HS-5 (cell line): Measurements from ENCODE around the gene TPD52L1.

Source experiments
- DNase-seq: peaks from one replicate; pipeline ENCODE4 v3.0.0-alpha.2; 2012; ENCODE audit warnings: low read depth

The TPD52L1 gene

DNA sequence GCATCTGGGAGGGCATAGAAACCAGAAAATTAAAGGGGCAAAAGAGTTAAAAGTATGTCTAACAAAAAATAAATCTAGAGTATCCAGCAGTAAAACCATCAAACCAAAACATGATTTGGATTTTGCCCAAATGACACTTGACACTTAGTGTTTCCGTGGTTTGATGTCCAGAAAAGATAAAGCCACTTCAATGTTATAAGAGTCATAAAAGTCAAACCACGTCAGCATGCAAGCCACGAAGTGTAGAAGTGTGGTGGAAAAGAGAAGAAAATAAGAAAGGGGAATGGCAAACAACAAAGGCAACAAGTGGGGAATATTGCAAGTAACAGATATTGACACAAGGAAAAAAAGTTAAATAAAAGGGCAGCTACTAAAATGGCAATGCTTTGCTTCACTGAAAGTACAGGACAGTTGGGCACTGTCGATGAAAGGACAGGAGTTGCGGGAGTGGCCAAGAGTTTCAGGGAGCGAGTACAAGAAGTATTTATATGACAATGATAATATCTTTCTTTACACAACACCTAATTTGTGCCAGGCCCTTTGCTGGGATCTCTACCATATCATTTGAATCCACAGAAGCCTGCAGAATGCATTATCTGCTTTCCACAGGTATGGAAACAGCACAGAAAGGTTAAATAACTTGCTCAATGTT lies 154.5 kb downstream of the TPD52L1 start:
- DNase-seq: no peak

DNA sequence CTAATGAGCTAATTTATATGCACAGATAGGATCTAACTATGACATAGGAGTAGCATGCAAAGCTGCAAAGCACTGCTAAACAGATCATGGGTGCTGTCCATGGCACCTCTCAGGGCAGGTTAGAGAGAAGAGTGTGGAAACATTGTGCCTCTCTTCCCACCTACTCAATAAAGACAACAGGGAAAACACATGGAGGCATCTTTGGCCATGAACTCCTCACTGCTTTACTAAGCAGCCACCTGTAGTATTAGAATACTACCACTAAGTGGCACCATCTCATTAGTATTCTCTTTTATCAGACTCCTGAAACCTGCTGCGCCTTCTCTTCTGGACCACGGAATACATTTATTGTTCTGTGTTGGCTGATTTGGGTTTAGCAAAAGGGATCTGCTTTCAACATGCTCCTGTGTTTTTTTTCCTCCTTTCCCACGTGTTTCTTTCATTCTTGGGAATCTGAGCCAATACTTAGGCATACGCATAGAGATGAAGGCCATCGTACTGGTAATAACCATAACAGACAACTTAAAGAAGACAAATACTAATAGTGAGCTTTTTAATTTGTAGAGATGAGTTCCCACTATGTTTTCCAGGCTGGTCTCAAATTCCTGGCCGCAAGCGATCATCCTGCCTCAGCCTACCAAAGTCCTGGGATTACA lies 157.5 kb downstream of the TPD52L1 start:
- DNase-seq: peak; percentile 36

DNA sequence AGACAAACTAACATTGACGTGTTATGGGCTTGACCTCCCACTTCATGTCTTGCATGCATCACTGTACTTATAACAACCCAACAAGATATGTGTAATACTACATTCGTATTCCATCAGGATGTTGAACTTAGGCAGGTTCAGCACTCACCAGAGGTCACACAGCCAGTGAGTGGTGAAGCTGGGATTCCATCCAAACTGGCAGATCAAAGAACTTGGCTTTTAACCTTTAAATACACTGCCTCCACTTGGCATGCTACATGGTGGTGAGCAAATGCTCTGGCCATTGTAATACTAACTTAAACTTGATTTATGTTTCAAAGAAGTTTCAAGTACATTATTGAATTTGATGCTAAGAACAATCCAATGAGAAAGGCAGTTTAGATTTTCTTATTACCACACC lies 158.9 kb downstream of the TPD52L1 start:
- no peak for DNase-seq

DNA sequence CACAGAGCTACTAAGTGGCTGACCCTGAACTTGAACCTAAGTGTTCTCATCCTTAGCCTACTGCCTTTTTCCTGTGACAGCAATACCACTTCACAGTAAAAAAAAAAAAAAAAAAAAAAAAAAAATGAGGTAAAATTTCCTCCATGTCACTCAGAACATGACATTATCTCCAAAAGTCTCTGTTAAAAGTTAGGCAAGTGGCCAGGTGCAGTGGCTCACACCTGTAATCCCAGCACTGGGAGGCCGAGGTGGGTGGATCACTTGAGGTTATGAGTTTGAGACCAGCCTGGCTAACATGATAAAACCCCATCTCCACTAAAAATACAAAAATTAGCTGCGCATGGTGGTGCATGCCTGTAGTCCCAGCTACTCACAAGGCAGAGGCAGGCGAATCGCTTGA lies 159.4 kb downstream of the TPD52L1 start:
- DNase-seq: no peak
